ENCODE data around the gene TSSK6.

TSSK6 gene

GRCh38 chr19:19513682-19514081 lies 1.7 kb downstream of the TSSK6 start:
- DNase-seq (ENCODE audit: extremely low spot score, insufficient read length, low read depth) (no peak), FAIRE-seq (no peak)

- DNase-seq (ENCODE audit: extremely low spot score, insufficient read length, low read depth) (no peak), FAIRE-seq (no peak)
Observed at GRCh38 chr19:19510432-19510831, 4.9 kb downstream of the TSSK6 start.

GRCh38 chr19:19508217-19508616 lies 7.1 kb downstream of the TSSK6 start:
- FAIRE-seq (no peak), DNase-seq (ENCODE audit: extremely low spot score, insufficient read length, low read depth) (no peak)

- FAIRE-seq (no peak), DNase-seq (ENCODE audit: extremely low spot score, insufficient read length, low read depth) (no peak)
Observed at GRCh38 chr19:19507354-19507753, 8.0 kb downstream of the TSSK6 start.

- DNase-seq (ENCODE audit: extremely low spot score, insufficient read length, low read depth), result no peak
- FAIRE-seq, result no peak
Observed at GRCh38 chr19:19506592-19506991, 8.8 kb downstream of the TSSK6 start.

- FAIRE-seq, result no peak
- DNase-seq (ENCODE audit: extremely low spot score, insufficient read length, low read depth), result no peak
Observed at GRCh38 chr19:19505669-19506326, 9.6 kb downstream of the TSSK6 start.

GRCh38 chr19:19504754-19505668 lies 10.3 kb downstream of the TSSK6 start:
- FAIRE-seq (no peak), DNase-seq (ENCODE audit: extremely low spot score, insufficient read length, low read depth) (no peak)

GRCh38 chr19:19502808-19503602 lies 12.3 kb downstream of the TSSK6 start:
- no peak for DNase-seq (ENCODE audit: extremely low spot score, insufficient read length, low read depth)
- FAIRE-seq, result no peak

GRCh38 chr19:19502281-19502680 lies 13.1 kb downstream of the TSSK6 start:
- no peak for DNase-seq (ENCODE audit: extremely low spot score, insufficient read length, low read depth)
- FAIRE-seq, result no peak

GRCh38 chr19:19501798-19502197 lies 13.6 kb downstream of the TSSK6 start:
- DNase-seq (ENCODE audit: extremely low spot score, insufficient read length, low read depth) (no peak), FAIRE-seq (no peak)

- no peak for FAIRE-seq
- no peak for DNase-seq (ENCODE audit: extremely low spot score, insufficient read length, low read depth)
Observed at GRCh38 chr19:19500975-19501644, 14.2 kb downstream of the TSSK6 start.

- DNase-seq (ENCODE audit: extremely low spot score, insufficient read length, low read depth), result no peak
- FAIRE-seq, result no peak
Observed at GRCh38 chr19:19499272-19499995, 15.9 kb downstream of the TSSK6 start.

GRCh38 chr19:19498255-19498991 lies 16.9 kb downstream of the TSSK6 start:
- no peak for DNase-seq (ENCODE audit: extremely low spot score, insufficient read length, low read depth)
- no peak for FAIRE-seq

GRCh38 chr19:19495614-19496603 lies 19.4 kb downstream of the TSSK6 start:
- FAIRE-seq (no peak), DNase-seq (ENCODE audit: extremely low spot score, insufficient read length, low read depth) (no peak)

GRCh38 chr19:19493841-19494546 lies 21.4 kb downstream of the TSSK6 start:
- no peak for FAIRE-seq
- DNase-seq (ENCODE audit: extremely low spot score, insufficient read length, low read depth), result no peak

- no peak for DNase-seq (ENCODE audit: extremely low spot score, insufficient read length, low read depth)
- FAIRE-seq, result no peak
Observed at GRCh38 chr19:19492026-19492610, 23.2 kb downstream of the TSSK6 start.
